Testis (tissue), 2 donors: ENCODE results near the gene RNH1.
"Not testable (repeated sequence)": the region's sequence is repeated elsewhere in the genome, so short reads cannot be mapped to it uniquely, and the experiment has no call there.

Source experiments
- CTCF ChIP-seq, 3 experiments: fragments of 450-650 bp in 2 of 3; fragments of 200-600 bp in 1 of 3; sonication (generic) in 1 of 3; IDR thresholded peaks; one replicate each; pipeline ENCODE4 v1.5.1; 2016 to 2019; ENCODE audit warnings: antibody characterized with exemption in 3 of 3, mild to moderate bottlenecking in 2 of 3, moderate library complexity in 1 of 3
- POLR2A ChIP-seq: fragments of 450-650 bp; IDR thresholded peaks from one replicate; pipeline ENCODE4 v1.6.1; 2017; ENCODE audit warnings: antibody characterized with exemption, mild to moderate bottlenecking, moderate library complexity

GRCh38 chr11:469026-469683, 37.9 kb downstream of the RNH1 start:
- not testable (repeated sequence) for TF ChIP-seq CTCF (IDR thresholded peaks at IDR 0.05); POLR2A
